Liver (tissue), 9 donors: ENCODE measurements around the gene ZNF414. TPM values are rescaled to one million over a fixed set of nuclear protein-coding genes. Genes with fewer than 3 reads are reported as not detected.

Experiments used
- DNase-seq: peaks from one replicate; pipeline ENCODE4 v3.0.0-alpha.2; 2017; ENCODE audit warnings: low spot score
- H3K27ac ChIP-seq, 2 donors: one replicate each; pipeline ENCODE4 v1.7.0; 2013; ENCODE audit warnings: inconsistent platforms in 2 of 2, low read length in 2 of 2, control low read depth in 1 of 2, low read depth in 1 of 2, mild to moderate bottlenecking in 1 of 2
- H3K27me3 ChIP-seq, 4 donors: one replicate each; pipeline versions ENCODE4 v1.6.1 to v1.7.0; 2013; ENCODE audit warnings: low read length in 3 of 4, inconsistent platforms in 1 of 4, mild to moderate bottlenecking in 1 of 4, moderate library complexity in 1 of 4; ENCODE audit not compliant: control insufficient read depth in 4 of 4, insufficient read depth in 4 of 4
- H3K36me3 ChIP-seq, 4 donors: one replicate each; pipeline versions ENCODE4 v1.6.1 to v1.7.0; 2013; ENCODE audit warnings: low read length in 3 of 4, mild to moderate bottlenecking in 3 of 4, low read depth in 1 of 4, moderate library complexity in 1 of 4; ENCODE audit not compliant: control insufficient read depth in 4 of 4, insufficient read depth in 3 of 4
- H3K4me1 ChIP-seq, 4 donors: one replicate each; pipeline versions ENCODE4 v1.6.1 to v1.7.0; 2013; ENCODE audit warnings: low read length in 3 of 4, mild to moderate bottlenecking in 3 of 4, moderate library complexity in 1 of 4; ENCODE audit not compliant: control insufficient read depth in 4 of 4, insufficient read depth in 4 of 4
- H3K4me3 ChIP-seq, 3 donors: one replicate each; pipeline versions ENCODE4 v1.6.1 to v1.7.0; 2013; ENCODE audit warnings: low read length in 3 of 3, control low read depth in 1 of 3, low read depth in 1 of 3, mild to moderate bottlenecking in 1 of 3
- H3K9ac ChIP-seq, 2 donors: one replicate each; pipeline ENCODE4 v1.7.0; 2013; ENCODE audit warnings: low read length in 2 of 2, mild to moderate bottlenecking in 2 of 2, moderate library complexity in 2 of 2, control low read depth in 1 of 2, low read depth in 1 of 2
- H3K9me3 ChIP-seq, 4 donors: one replicate each; pipeline versions ENCODE4 v1.6.1 to v1.7.0; 2013; ENCODE audit warnings: low read length in 3 of 4; ENCODE audit not compliant: control insufficient read depth in 4 of 4
- EGR1 ChIP-seq, 2 donors: IDR thresholded peaks; 2 replicates each; pipeline ENCODE4 v1.6.1; 2016 to 2018; ENCODE audit warnings: antibody characterized with exemption in 2 of 2, low read depth in 2 of 2
- FOXA1 ChIP-seq: IDR thresholded peaks from 2 replicates; pipeline ENCODE4 v1.6.1; 2016; ENCODE audit warnings: antibody characterized with exemption
- HNF4A ChIP-seq, 2 donors: conservative IDR thresholded peaks; 2 replicates each; pipeline ENCODE4 v1.6.1; 2016; ENCODE audit warnings: antibody characterized with exemption in 2 of 2, mild to moderate bottlenecking in 2 of 2
- HNF4G ChIP-seq: IDR thresholded peaks from 2 replicates; pipeline ENCODE4 v1.6.1; 2016; ENCODE audit warnings: antibody characterized with exemption
- JUND ChIP-seq, 2 donors: IDR thresholded peaks; 2 replicates each; pipeline ENCODE4 v1.6.1; 2016; ENCODE audit warnings: antibody characterized with exemption in 2 of 2
- RAD21 ChIP-seq, 2 donors: IDR thresholded peaks; 2 replicates each; pipeline ENCODE4 v1.6.1; 2016; ENCODE audit warnings: antibody characterized with exemption in 2 of 2, mild to moderate bottlenecking in 2 of 2
- RXRA ChIP-seq, 2 donors: IDR thresholded peaks; 2 replicates each; pipeline ENCODE4 v1.6.1; 2017 to 2018; ENCODE audit warnings: antibody characterized with exemption in 2 of 2, mild to moderate bottlenecking in 1 of 2
- SP1 ChIP-seq: IDR thresholded peaks from 2 replicates; pipeline ENCODE4 v1.6.1; 2018; ENCODE audit warnings: antibody characterized with exemption, mild to moderate bottlenecking
- TAF1 ChIP-seq: conservative IDR thresholded peaks from 2 replicates; pipeline ENCODE4 v1.6.1; 2016; ENCODE audit warnings: antibody characterized with exemption, mild to moderate bottlenecking
- YY1 ChIP-seq: IDR thresholded peaks from 2 replicates; pipeline ENCODE4 v1.6.1; 2016; ENCODE audit warnings: antibody characterized with exemption, mild to moderate bottlenecking
- WGBS: extraction: QIAGEN DNeasy Blood & Tissue Kit; methylation state at CpG from one replicate; pipeline ENCODE4 v1.1.7; 2013; 5-methylcytosine and 5-hydroxymethylcytosine counted together
- polyA plus RNA-seq, 2 donors: library from polyadenylated mRNA; stranded (reverse) in 1 of 2; unstranded in 1 of 2; fragments of 200-250 nt in 1 of 2; fragments of >200 nt in 1 of 2; fragmentation: Nextera tagmentation in 1 of 2; extraction: Ambion mirVana in 1 of 2; gene quantifications; one replicate each; pipeline versions ENCODE4 v1.2.1 to v1.2.3, GENCODE V29; 2013 to 2015
- total RNA-seq, 2 donors: library from RNA; depleted of rRNA; stranded (reverse); fragments of >200 nt; gene quantifications; one replicate each; pipeline ENCODE4 v1.2.3, GENCODE V29; 2014
- TF ChIP-seq, protein P1 (sequence below): IDR thresholded peaks from 2 replicates; pipeline ENCODE4 v1.6.1; 2016; ENCODE audit warnings: antibody characterized with exemption, mild to moderate bottlenecking
- TF ChIP-seq, protein P2 (sequence below): fragments of 150-350 bp; IDR thresholded peaks from 2 replicates; pipeline ENCODE4 v1.5.1; 2017; ENCODE audit warnings: improper control_type of control experiment, low read depth, low read length; ENCODE audit not compliant: missing input control
- TF ChIP-seq, protein P3 (sequence below): IDR thresholded peaks from 2 replicates; pipeline ENCODE4 v1.6.1; 2016; ENCODE audit warnings: antibody characterized with exemption
- TF ChIP-seq, protein P4 (sequence below): IDR thresholded peaks from 2 replicates; pipeline ENCODE4 v1.6.1; 2016; ENCODE audit warnings: antibody characterized with exemption
- donor health status: healthy.
- donor health status: healthy.
- donor health status: healthy.
- donor health status: healthy.
- donor health status: healthy.

ZNF414 gene
- total and polyA plus RNA-seq, 4 donors: 3.5 to 16.0 (median 7.2) TPM

DNA sequence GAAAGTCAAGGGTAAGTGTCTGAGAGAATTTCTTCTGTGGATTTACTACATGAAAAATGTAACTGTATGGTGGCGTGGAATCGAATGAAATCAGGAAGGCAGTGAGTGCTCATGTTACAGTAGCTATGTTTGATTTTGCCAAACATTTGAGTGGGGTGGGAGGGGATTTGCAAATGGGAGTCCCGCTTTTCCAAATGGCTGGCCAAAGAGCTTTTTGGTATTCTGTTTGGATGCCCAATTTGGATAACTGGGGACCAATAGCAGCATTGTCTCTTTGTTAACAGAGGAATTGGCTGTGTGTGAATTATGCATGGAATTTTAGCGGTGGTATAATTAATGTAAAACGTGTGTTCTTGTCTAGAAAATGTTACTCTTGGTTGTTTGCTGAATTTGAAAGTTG, 51.4 kb downstream of the ZNF414 start:
- Histone ChIP-seq H3K27me3 (no peaks in the 10 kb centered on the region), H3K4me1 (peaks cover 16 to 30% (median 28%) of the 10 kb centered on the region in 4 donors)

DNA sequence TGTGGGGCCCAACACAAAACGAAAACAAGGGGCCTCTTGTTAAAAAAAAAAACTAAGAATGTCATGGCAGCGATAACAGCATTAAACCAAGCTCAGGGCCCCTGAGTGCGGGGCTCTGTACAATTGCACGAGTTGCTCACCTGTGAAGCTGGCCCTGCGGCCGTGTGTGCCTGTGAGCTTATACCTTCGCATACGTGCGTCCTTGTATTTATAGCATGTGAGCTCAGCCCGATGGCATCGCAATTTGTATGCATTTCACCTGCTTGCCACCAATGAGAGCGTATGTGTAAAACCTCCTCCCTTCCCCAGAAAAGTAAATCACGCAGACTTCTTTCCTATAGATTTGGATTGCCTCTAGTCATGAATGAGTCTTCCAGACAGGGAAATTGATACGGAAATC, 52.1 kb downstream of the ZNF414 start:
- TF ChIP-seq YY1 (no peak), HNF4G (no peak), FOXA1 (no peak), RXRA (IDR thresholded peaks at IDR 0.05) (no peak), JUND (IDR thresholded peaks at IDR 0.05) (no peak), TAF1 (no peak), SP1 (no peak), HNF4A (conservative IDR thresholded peaks at IDR 0.05) (no peak), EGR1 (IDR thresholded peaks at IDR 0.05; ENCODE audit: low read depth in 2 of 2) (no peak), RAD21 (IDR thresholded peaks at IDR 0.05) (no peak)
- TF ChIP-seq, protein P1, sequence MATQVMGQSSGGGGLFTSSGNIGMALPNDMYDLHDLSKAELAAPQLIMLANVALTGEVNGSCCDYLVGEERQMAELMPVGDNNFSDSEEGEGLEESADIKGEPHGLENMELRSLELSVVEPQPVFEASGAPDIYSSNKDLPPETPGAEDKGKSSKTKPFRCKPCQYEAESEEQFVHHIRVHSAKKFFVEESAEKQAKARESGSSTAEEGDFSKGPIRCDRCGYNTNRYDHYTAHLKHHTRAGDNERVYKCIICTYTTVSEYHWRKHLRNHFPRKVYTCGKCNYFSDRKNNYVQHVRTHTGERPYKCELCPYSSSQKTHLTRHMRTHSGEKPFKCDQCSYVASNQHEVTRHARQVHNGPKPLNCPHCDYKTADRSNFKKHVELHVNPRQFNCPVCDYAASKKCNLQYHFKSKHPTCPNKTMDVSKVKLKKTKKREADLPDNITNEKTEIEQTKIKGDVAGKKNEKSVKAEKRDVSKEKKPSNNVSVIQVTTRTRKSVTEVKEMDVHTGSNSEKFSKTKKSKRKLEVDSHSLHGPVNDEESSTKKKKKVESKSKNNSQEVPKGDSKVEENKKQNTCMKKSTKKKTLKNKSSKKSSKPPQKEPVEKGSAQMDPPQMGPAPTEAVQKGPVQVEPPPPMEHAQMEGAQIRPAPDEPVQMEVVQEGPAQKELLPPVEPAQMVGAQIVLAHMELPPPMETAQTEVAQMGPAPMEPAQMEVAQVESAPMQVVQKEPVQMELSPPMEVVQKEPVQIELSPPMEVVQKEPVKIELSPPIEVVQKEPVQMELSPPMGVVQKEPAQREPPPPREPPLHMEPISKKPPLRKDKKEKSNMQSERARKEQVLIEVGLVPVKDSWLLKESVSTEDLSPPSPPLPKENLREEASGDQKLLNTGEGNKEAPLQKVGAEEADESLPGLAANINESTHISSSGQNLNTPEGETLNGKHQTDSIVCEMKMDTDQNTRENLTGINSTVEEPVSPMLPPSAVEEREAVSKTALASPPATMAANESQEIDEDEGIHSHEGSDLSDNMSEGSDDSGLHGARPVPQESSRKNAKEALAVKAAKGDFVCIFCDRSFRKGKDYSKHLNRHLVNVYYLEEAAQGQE: no peak
- TF ChIP-seq, protein P2, sequence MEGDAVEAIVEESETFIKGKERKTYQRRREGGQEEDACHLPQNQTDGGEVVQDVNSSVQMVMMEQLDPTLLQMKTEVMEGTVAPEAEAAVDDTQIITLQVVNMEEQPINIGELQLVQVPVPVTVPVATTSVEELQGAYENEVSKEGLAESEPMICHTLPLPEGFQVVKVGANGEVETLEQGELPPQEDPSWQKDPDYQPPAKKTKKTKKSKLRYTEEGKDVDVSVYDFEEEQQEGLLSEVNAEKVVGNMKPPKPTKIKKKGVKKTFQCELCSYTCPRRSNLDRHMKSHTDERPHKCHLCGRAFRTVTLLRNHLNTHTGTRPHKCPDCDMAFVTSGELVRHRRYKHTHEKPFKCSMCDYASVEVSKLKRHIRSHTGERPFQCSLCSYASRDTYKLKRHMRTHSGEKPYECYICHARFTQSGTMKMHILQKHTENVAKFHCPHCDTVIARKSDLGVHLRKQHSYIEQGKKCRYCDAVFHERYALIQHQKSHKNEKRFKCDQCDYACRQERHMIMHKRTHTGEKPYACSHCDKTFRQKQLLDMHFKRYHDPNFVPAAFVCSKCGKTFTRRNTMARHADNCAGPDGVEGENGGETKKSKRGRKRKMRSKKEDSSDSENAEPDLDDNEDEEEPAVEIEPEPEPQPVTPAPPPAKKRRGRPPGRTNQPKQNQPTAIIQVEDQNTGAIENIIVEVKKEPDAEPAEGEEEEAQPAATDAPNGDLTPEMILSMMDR: no peak
- TF ChIP-seq, protein P3, sequence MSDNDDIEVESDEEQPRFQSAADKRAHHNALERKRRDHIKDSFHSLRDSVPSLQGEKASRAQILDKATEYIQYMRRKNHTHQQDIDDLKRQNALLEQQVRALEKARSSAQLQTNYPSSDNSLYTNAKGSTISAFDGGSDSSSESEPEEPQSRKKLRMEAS: no peak
- 96% methylated on average over 14 of the region's 14 CpGs for WGBS
- Histone ChIP-seq H3K27me3 (no peaks in the 10 kb centered on the region), H3K9ac (no peak overlapping the region), H3K27ac (no peak overlapping the region), H3K4me3 (no peak overlapping the region), H3K36me3 (peaks cover 2 to 42% (median 31%) of the 10 kb centered on the region in 4 donors), H3K9me3 (no peaks in the 10 kb centered on the region), H3K4me1 (peaks cover 16 to 37% (median 28%) of the 10 kb centered on the region in 4 donors)
- DNase-seq: no peak

More for the DNA sequence above, 51.4 kb downstream of the ZNF414 start:
- WGBS: 90% methylated on average over 5 of the region's 5 CpGs
- Histone ChIP-seq H3K36me3 (peaks cover 5 to 48% (median 36%) of the 10 kb centered on the region in 4 donors), H3K4me3 (no peak overlapping the region), H3K9ac (no peak overlapping the region), H3K9me3 (no peaks in the 10 kb centered on the region), H3K27ac (no peak overlapping the region)
- TF ChIP-seq HNF4A (conservative IDR thresholded peaks at IDR 0.05) (no peak), YY1 (no peak), RXRA (IDR thresholded peaks at IDR 0.05) (no peak)
- TF ChIP-seq, protein P3: no peak
- TF ChIP-seq, protein P4, sequence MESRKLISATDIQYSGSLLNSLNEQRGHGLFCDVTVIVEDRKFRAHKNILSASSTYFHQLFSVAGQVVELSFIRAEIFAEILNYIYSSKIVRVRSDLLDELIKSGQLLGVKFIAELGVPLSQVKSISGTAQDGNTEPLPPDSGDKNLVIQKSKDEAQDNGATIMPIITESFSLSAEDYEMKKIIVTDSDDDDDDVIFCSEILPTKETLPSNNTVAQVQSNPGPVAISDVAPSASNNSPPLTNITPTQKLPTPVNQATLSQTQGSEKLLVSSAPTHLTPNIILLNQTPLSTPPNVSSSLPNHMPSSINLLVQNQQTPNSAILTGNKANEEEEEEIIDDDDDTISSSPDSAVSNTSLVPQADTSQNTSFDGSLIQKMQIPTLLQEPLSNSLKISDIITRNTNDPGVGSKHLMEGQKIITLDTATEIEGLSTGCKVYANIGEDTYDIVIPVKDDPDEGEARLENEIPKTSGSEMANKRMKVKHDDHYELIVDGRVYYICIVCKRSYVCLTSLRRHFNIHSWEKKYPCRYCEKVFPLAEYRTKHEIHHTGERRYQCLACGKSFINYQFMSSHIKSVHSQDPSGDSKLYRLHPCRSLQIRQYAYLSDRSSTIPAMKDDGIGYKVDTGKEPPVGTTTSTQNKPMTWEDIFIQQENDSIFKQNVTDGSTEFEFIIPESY: no peak
- DNase-seq: no peak
